Erythroblast (primary cell): ENCODE results near the gene MAD1L1.

Experiments
- DNase-seq, 2 experiments: peaks; one replicate each; lab custom pipeline; 2025; lab: John Stamatoyannopoulos, UW
- GATA1 ChIP-seq: IDR thresholded peaks from 2 replicates; pipeline ENCODE4 v1.6.1; 2011; ENCODE audit warnings: low read depth, mild to moderate bottlenecking, control low read depth, low read length, moderate library complexity
- POLR2A ChIP-seq: IDR thresholded peaks from 2 replicates; pipeline ENCODE4 v1.6.1; 2011; ENCODE audit warnings: mild to moderate bottlenecking, low read length

The MAD1L1 gene

GRCh38 chr7:2051707-2052656 lies 180.8 kb downstream of the MAD1L1 start:
- DNase-seq = no peak
- TF ChIP-seq POLR2A (no peak), GATA1 (no peak)

- TF ChIP-seq POLR2A = no peak
- no peak for TF ChIP-seq GATA1
- DNase-seq = no peak
Observed at GRCh38 chr7:2050511-2050866, 182.3 kb downstream of the MAD1L1 start.

GRCh38 chr7:2049782-2050510 lies 182.8 kb downstream of the MAD1L1 start:
- no peak for TF ChIP-seq POLR2A
- TF ChIP-seq GATA1 = no peak
- no peak for DNase-seq

- DNase-seq = no peak
- TF ChIP-seq POLR2A = no peak
Observed at GRCh38 chr7:2049111-2049781, 183.5 kb downstream of the MAD1L1 start.

- TF ChIP-seq POLR2A (no peak), GATA1 (no peak)
- DNase-seq = no peak
Observed at GRCh38 chr7:2048531-2048930, 184.2 kb downstream of the MAD1L1 start.

- DNase-seq = no peak
- TF ChIP-seq GATA1 = no peak
- no peak for TF ChIP-seq POLR2A
Observed at GRCh38 chr7:2048006-2048405, 184.7 kb downstream of the MAD1L1 start.

GRCh38 chr7:2046581-2047565 lies 185.9 kb downstream of the MAD1L1 start:
- TF ChIP-seq POLR2A (no peak), GATA1 (no peak)
- DNase-seq = no peak

GRCh38 chr7:2045559-2046405 lies 187.0 kb downstream of the MAD1L1 start:
- no peak for DNase-seq
- TF ChIP-seq GATA1 (no peak), POLR2A (no peak)

- DNase-seq = no peak
- no peak for TF ChIP-seq POLR2A
- no peak for TF ChIP-seq GATA1
Observed at GRCh38 chr7:2044883-2045471, 187.8 kb downstream of the MAD1L1 start.

- TF ChIP-seq GATA1 (no peak), POLR2A (no peak)
- no peak for DNase-seq
Observed at GRCh38 chr7:2044311-2044882, 188.3 kb downstream of the MAD1L1 start.

- TF ChIP-seq POLR2A = no peak
Observed at GRCh38 chr7:2043316-2044039, 189.3 kb downstream of the MAD1L1 start.

More at GRCh38 chr7:2043316-2044039, 189.3 kb downstream of the MAD1L1 start:
- DNase-seq = no peak
